Ureter (tissue), 1 donor: ENCODE measurements around the gene NHS. TPM values are rescaled to one million over a fixed set of nuclear protein-coding genes. Genes with fewer than 3 reads are reported as not detected.
A peak's percentile ranks its signal among the peaks of the same experiment; 100 is the strongest.
"Not testable (repeated sequence)": the region's sequence is repeated elsewhere in the genome, so short reads cannot be mapped to it uniquely, and the experiment has no call there.

Source experiments
- DNase-seq: peaks from one replicate; pipeline ENCODE4 v3.0.0-alpha.2; 2020; ENCODE audit warnings: low spot score
- total RNA-seq: library from RNA; stranded (reverse); gene quantifications from one replicate; pipeline ENCODE4 v1.2.4, GENCODE V29; 2023
- donor health status: DM: yes; HTN: yes; CAD: no.

NHS gene
- total RNA-seq, 1 donor from 2014 or later: 17.4 TPM

GRCh38 chrX:17549107-17549651, 174.2 kb downstream of the NHS start:
- DNase-seq: no peak

GRCh38 chrX:17550011-17550410, 175.0 kb downstream of the NHS start:
- DNase-seq: no peak

- DNase-seq: no peak
Observed at GRCh38 chrX:17552044-17552650, 177.1 kb downstream of the NHS start.

- DNase-seq: no peak
Observed at GRCh38 chrX:17553469-17553868, 178.5 kb downstream of the NHS start.

GRCh38 chrX:17553961-17554482, 179.0 kb downstream of the NHS start:
- no peak for DNase-seq

- DNase-seq: no peak
Observed at GRCh38 chrX:17554914-17555313, 179.9 kb downstream of the NHS start.

- DNase-seq: no peak
Observed at GRCh38 chrX:17555846-17556245, 180.8 kb downstream of the NHS start.

GRCh38 chrX:17559728-17560379, 184.9 kb downstream of the NHS start:
- DNase-seq: peak; percentile 59

GRCh38 chrX:17560385-17560784, 185.4 kb downstream of the NHS start:
- no peak for DNase-seq

GRCh38 chrX:17563076-17563475, 188.1 kb downstream of the NHS start:
- DNase-seq: no peak

GRCh38 chrX:17563515-17563914, 188.5 kb downstream of the NHS start:
- DNase-seq: no peak

- no peak for DNase-seq
Observed at GRCh38 chrX:17564689-17565409, 189.8 kb downstream of the NHS start.

- DNase-seq: no peak
Observed at GRCh38 chrX:17566740-17567139, 191.7 kb downstream of the NHS start.

GRCh38 chrX:17567187-17567586, 192.2 kb downstream of the NHS start:
- no peak for DNase-seq

GRCh38 chrX:17567821-17568220, 192.8 kb downstream of the NHS start:
- no peak for DNase-seq

GRCh38 chrX:17568804-17569203, 193.8 kb downstream of the NHS start:
- not testable (repeated sequence) for DNase-seq

GRCh38 chrX:17579026-17579425, 204.0 kb downstream of the NHS start:
- DNase-seq: no peak

GRCh38 chrX:17580539-17581152, 205.6 kb downstream of the NHS start:
- no peak for DNase-seq

GRCh38 chrX:17581641-17582040, 206.6 kb downstream of the NHS start:
- no peak for DNase-seq

GRCh38 chrX:17584248-17584681, 209.3 kb downstream of the NHS start:
- DNase-seq: no peak

GRCh38 chrX:17585006-17585405, 210.0 kb downstream of the NHS start:
- no peak for DNase-seq

GRCh38 chrX:17587366-17587765, 212.4 kb downstream of the NHS start:
- DNase-seq: no peak
